Rectal smooth muscle tissue (tissue), 1 donor: ENCODE data around the gene PRM3.
A peak's percentile ranks its signal among the peaks of the same experiment; 100 is the strongest.

Experiments
- H3K27ac ChIP-seq: one replicate; pipeline ENCODE4 v1.7.0; 2013; ENCODE audit warnings: low read depth, low read length, inconsistent platforms
- H3K27me3 ChIP-seq: one replicate; pipeline ENCODE4 v1.7.0; 2013; ENCODE audit warnings: low read length; ENCODE audit not compliant: control insufficient read depth, insufficient read depth
- H3K36me3 ChIP-seq: one replicate; pipeline ENCODE4 v1.7.0; 2013; ENCODE audit warnings: low read length; ENCODE audit not compliant: control insufficient read depth, insufficient read depth
- H3K4me1 ChIP-seq: one replicate; pipeline ENCODE4 v1.7.0; 2013; ENCODE audit warnings: low read length; ENCODE audit not compliant: control insufficient read depth, insufficient read depth
- H3K4me3 ChIP-seq: one replicate; pipeline ENCODE4 v1.7.0; 2013; ENCODE audit warnings: low read length
- H3K9ac ChIP-seq: one replicate; pipeline ENCODE4 v1.7.0; 2013; ENCODE audit warnings: low read length

Gene PRM3

GRCh38 chr16:11235703-11235991, 37.8 kb downstream of the PRM3 start:
- Histone ChIP-seq H3K9ac (no peak overlapping the region), H3K36me3 (no peaks in the 10 kb centered on the region), H3K4me3 (no peak overlapping the region), H3K27me3 (no peaks in the 10 kb centered on the region), H3K27ac (no peak overlapping the region), H3K4me1 (no peaks in the 10 kb centered on the region)

DNA sequence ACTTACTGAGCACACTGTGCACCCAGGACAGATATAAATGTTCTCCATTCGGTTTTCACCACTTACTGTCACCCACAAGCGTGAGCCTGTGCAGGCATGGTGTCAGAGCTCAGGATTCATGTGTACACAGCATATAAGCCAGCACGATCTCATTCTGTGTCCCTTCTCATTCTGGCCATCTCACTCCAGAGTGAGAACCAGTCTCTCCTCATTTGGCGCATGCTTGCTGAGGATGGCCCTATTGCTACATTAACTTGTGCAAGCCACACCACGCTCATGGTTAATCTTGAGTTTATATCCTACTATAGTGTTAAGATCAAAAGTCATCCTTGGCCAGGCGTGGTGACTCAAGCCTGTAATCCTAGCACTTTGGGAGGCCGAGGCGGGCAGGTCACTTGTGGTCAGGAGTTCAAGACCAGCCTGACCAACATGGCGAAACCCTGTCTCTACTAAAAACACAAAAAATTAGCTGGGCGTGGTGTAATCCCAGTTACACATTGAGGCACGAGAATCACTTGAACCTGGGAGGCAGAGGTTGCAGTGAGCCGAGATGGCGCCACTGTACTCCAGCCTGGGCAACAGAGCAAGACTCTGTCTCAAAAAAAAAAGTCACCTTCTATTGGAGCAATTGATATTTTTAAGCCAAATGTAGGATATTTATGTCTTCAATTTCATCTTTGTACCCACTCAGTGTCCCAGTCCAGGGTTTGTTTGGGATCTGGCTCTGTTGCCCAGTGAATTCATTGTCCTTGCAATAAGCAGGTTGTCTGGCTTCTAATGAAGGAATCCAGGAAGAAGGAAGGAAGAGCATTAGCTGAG, 38.3 kb downstream of the PRM3 start:
- no peak overlapping the region for H3K4me3 ChIP-seq
- no peaks in the 10 kb centered on the region for H3K4me1 ChIP-seq
- no peak overlapping the region for H3K27ac ChIP-seq
- no peak overlapping the region for H3K9ac ChIP-seq
- H3K27me3 ChIP-seq = no peaks in the 10 kb centered on the region
- H3K36me3 ChIP-seq = no peaks in the 10 kb centered on the region

GRCh38 chr16:11233727-11234376, 39.6 kb downstream of the PRM3 start:
- no peak overlapping the region for H3K4me3 ChIP-seq
- H3K9ac ChIP-seq = no peak overlapping the region
- H3K36me3 ChIP-seq = no peaks in the 10 kb centered on the region
- H3K27me3 ChIP-seq = no peaks in the 10 kb centered on the region
- no peak overlapping the region for H3K27ac ChIP-seq
- H3K4me1 ChIP-seq = no peaks in the 10 kb centered on the region

DNA sequence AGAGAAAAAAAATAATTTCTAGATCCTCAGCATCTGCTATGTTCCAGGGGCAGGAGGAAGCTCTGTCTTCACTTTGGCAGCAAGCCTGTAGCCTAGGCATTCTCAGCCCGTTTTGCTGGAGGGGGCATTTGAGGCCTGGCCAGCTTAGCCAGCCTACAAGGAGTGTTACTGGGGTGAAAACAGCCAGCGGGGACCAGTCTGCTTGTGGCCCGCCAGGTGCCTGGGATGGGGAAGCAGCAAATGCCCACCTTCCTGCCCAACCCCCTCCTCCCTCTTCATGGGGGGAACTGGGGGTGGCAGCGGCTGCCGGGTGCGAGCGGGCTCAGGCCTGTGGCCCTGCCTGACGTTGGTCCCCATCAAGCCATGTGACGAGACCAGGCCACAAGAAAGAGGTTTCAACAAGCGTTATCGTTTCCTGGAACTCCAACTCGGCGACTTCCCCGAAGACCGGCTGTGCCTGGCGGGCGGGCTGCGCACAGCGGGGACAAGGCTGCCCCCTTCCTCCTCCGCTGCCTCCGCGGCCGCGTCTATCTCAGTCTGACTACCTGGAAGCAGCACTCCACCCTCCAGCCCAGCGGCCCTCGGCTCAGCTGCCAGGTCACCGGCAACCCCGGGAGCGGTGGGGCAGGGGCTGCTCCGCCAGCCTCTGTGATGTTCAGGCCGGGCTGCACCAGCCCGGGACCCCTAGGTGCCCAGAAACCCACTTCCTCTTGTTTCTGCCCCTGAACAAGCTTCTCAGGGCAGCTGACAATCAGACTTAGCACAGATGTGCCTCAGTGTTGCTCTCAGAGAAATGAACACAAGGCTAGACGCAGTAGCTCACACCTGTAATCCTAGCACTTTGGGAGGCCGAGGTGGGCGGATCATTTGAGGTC, 40.3 kb downstream of the PRM3 start:
- no peak overlapping the region for H3K27ac ChIP-seq
- H3K36me3 ChIP-seq = no peaks in the 10 kb centered on the region
- no peaks in the 10 kb centered on the region for H3K4me1 ChIP-seq
- peak overlapping the region; percentile 21 for H3K4me3 ChIP-seq
- no peak overlapping the region for H3K9ac ChIP-seq
- H3K27me3 ChIP-seq = no peaks in the 10 kb centered on the region

GRCh38 chr16:11232302-11232851, 41.1 kb downstream of the PRM3 start:
- no peaks in the 10 kb centered on the region for H3K36me3 ChIP-seq
- no peaks in the 10 kb centered on the region for H3K27me3 ChIP-seq
- no peak overlapping the region for H3K27ac ChIP-seq
- no peak overlapping the region for H3K4me3 ChIP-seq
- no peaks in the 10 kb centered on the region for H3K4me1 ChIP-seq
- H3K9ac ChIP-seq = no peak overlapping the region

DNA sequence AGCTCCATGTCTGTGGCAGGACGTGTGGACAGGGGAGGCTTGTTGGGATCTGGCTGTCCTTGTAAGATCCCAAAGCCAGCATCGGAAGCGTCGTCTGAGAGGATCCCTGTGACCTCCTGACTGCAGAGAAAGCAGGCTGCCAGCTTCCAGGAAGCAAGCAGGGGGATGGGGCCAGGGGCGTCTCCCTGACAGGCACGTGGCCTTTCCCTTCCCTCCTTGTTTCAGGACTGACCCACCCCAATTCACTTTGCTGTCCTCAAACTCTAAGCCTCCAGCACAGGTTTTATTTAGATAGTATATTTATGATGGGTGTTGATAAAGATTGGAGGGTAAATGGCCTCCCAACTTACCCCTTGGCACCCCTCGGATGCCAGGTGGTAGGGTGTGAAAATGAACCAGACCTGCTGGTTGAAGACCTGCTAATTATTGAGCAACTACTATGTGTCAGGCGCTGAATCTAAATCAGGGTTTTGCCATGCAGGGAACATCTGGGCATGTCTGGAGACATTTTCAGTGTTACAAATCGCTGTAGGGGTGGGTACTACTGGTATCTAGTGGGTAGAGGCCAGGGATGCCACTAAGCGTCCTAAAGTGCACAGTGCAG, 42.0 kb downstream of the PRM3 start:
- Histone ChIP-seq H3K27me3 (no peaks in the 10 kb centered on the region), H3K27ac (no peak overlapping the region), H3K4me1 (no peaks in the 10 kb centered on the region), H3K9ac (no peak overlapping the region), H3K4me3 (no peak overlapping the region), H3K36me3 (no peaks in the 10 kb centered on the region)

DNA sequence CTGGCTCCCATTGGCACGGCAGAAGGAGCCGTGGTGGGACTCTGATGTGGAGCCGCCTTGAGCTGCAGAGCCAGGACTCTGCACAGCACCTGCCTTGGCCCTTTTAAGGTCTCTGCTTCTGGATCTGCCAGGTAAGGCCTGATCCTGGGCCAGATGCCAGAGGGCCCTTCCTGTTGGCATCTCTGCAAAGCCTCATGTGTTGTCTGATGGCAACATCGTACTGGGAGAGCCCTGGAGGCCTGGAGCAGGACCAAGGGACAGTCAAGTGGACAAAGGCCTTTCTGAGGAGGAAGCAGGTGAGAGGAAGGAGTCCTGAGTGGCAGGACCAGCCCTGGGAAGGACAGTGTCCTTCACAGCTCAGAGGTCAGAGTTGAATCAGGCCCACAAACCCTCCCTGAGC, 43.5 kb downstream of the PRM3 start:
- H3K36me3 ChIP-seq = no peaks in the 10 kb centered on the region
- no peak overlapping the region for H3K4me3 ChIP-seq
- no peak overlapping the region for H3K27ac ChIP-seq
- H3K27me3 ChIP-seq = no peaks in the 10 kb centered on the region
- no peak overlapping the region for H3K9ac ChIP-seq
- H3K4me1 ChIP-seq = peaks cover 2% of the 10 kb centered on the region

GRCh38 chr16:11229432-11229831, 44.0 kb downstream of the PRM3 start:
- H3K27me3 ChIP-seq = no peaks in the 10 kb centered on the region
- H3K4me1 ChIP-seq = peaks cover 2% of the 10 kb centered on the region
- H3K9ac ChIP-seq = no peak overlapping the region
- H3K27ac ChIP-seq = no peak overlapping the region
- no peak overlapping the region for H3K4me3 ChIP-seq
- H3K36me3 ChIP-seq = no peaks in the 10 kb centered on the region

- peak overlapping the region; percentile 45 for H3K4me3 ChIP-seq
- H3K9ac ChIP-seq = no peak overlapping the region
- no peaks in the 10 kb centered on the region for H3K27me3 ChIP-seq
- peaks cover 2% of the 10 kb centered on the region for H3K4me1 ChIP-seq
- no peak overlapping the region for H3K27ac ChIP-seq
- no peaks in the 10 kb centered on the region for H3K36me3 ChIP-seq
These were observed 47.5 kb downstream of the PRM3 start for GRCh38 chr16:11225677-11226549.

GRCh38 chr16:11224894-11225676, 48.3 kb downstream of the PRM3 start:
- Histone ChIP-seq H3K36me3 (no peaks in the 10 kb centered on the region), H3K4me3 (peak overlapping the region; percentile 45), H3K4me1 (peaks cover 2% of the 10 kb centered on the region), H3K27me3 (no peaks in the 10 kb centered on the region), H3K9ac (no peak overlapping the region), H3K27ac (no peak overlapping the region)
